HG03457 (cell line): Measurements from ENCODE around the gene ATOH1.

ENCODE experiments used
- ATAC-seq: cut with Tn5 transposase; IDR thresholded peaks from one replicate; pipeline ENCODE4 v1.9.1; 2021; ENCODE audit warnings: moderate number of reproducible peaks; ENCODE audit not compliant: unreplicated experiment

The ATOH1 gene, protein sequence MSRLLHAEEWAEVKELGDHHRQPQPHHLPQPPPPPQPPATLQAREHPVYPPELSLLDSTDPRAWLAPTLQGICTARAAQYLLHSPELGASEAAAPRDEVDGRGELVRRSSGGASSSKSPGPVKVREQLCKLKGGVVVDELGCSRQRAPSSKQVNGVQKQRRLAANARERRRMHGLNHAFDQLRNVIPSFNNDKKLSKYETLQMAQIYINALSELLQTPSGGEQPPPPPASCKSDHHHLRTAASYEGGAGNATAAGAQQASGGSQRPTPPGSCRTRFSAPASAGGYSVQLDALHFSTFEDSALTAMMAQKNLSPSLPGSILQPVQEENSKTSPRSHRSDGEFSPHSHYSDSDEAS

DNA sequence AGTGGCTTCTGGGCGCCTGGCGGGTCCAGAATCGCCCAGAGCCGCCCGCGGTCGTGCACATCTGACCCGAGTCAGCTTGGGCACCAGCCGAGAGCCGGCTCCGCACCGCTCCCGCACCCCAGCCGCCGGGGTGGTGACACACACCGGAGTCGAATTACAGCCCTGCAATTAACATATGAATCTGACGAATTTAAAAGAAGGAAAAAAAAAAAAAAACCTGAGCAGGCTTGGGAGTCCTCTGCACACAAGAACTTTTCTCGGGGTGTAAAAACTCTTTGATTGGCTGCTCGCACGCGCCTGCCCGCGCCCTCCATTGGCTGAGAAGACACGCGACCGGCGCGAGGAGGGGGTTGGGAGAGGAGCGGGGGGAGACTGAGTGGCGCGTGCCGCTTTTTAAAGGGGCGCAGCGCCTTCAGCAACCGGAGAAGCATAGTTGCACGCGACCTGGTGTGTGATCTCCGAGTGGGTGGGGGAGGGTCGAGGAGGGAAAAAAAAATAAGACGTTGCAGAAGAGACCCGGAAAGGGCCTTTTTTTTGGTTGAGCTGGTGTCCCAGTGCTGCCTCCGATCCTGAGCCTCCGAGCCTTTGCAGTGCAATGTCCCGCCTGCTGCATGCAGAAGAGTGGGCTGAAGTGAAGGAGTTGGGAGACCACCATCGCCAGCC is at the start of gene ATOH1:
TSS of gene ATOH1 (plus strand) at position 422 of the 663 bp plus-strand sequence. CDS start at position 596, 174 bp downstream.
- no peak for ATAC-seq

GRCh38 chr4:93779228-93779627 is 49.3 kb upstream of the ATOH1 start:
- no peak for ATAC-seq

DNA sequence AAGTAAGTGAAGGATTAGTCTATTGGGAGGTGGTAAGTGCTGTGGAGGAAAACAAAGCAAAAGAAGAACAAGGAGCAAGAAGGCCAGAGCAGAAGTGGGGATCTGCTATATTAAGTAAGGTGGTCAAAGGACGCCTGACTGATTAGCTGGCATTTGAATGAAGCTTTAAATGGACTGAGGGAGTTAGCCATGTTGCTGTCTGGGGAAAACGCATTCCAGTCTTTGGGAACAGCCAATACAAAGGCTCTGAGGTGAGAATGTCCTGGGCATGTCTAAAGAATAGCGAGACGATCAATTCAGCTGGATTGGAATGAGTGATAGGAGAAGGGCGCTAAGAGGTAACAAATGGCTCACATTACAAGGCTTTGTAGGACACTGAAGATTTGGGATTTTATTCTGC is 48.5 kb upstream of the ATOH1 start:
- no peak for ATAC-seq

DNA sequence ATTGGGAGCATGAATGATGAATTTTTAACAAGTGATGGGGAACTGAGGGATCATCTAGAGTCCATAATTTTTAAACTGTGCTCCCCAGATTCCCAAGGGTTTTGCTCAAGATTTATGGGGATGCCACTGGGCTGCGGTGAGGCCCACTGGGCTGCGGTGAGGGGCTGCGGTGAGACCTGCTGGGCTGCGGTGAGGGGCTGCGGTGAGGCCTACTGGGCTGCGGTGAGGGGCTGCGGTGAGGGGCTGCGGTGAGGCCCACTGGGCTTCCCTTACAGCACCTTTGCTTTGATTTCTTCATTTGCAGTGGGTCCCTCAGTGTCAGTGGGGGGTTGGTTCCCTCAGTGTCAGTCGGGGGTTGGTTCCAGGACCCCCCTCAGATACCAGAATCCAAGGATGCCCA is 47.4 kb upstream of the ATOH1 start:
- no peak for ATAC-seq

DNA sequence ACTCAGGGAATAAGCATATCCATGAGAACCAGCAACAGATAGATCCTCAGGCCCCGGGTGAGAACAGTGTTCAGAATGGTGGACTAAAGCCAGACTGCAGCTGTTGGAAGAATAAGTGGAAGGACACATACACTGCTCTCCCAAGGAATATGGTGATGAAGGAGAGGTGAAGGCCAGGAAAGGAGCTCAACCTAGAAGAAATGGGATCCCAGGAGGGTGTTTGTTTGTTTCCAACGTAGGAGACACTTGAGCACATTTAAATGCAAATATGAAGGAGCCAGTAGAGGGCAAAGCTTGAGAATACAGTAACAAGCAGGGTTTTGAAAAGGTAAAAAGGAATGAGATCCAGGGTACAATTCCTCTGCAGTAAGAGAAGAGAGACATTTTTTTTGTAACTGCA is 42.4 kb upstream of the ATOH1 start:
- no peak for ATAC-seq

DNA sequence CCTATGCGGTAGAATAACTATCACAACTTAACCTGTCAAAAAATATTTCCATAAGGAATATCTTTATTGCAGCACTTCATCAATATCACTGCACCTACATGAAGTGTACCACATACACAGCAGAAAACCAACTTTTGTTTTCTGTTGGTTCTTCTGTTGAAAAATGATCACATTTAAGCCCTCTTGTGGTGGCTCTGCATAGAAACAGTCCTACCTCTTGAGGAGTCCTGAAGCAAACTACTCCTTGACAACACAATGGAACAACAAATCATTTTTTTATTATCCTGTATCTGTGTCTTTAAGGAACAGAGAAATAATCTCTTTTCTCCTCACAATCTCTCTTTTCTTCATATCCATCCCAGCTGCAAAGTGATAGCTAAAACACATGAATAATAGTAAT is 39.8 kb upstream of the ATOH1 start:
- ATAC-seq: no peak

DNA sequence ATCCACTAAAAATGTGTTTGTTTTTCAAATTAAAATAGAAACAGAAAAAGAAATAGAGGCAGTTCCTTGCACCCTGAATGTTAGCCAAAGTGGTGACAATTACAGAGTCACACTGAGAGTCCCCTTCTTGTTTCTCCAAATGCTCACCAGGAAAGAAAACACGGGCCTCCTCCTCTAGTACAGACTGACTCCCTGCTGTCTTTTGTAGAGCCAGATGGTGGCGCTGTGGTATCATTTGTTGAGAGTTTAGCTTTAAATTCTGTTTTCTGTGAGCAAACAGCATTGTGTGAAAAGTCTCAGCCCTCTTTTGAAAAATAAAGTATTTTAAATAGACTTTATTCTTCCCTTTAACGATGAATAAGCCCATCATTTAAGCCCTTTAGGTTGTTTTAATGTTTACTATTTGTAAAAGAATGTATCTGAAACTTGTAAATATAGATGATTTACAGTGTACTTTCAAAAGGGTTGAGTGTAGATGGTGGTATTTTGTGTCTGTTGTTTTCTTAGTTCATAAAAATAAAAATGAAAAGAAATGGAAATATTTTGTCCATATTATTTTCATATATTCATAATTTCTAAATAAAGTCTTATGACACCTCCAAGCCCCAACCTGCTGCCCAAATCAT is 36.9 kb upstream of the ATOH1 start:
- ATAC-seq: peak; percentile 81

DNA sequence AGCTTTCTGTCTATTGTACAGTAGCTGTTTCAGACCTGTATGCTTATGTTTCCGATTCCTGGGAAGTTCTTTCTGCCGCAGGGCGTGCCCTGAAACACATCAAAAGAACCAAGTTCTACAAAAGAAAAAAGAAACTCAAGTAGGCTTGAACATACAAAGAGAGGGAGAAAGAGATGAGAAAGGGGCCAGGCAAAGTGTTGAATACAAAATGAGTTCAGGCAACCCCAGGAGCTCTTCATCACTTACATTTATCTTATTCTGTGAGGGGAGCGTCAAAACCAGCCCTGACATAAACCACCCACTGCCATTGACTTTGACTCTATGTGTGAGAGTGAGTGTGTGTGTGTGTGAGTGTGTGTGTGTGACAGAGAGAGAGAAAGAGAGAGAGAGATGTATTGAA is 26.5 kb upstream of the ATOH1 start:
- no peak for ATAC-seq

GRCh38 chr4:93809773-93810172 is 18.8 kb upstream of the ATOH1 start:
- ATAC-seq: no peak

- ATAC-seq: no peak
These were observed 18.1 kb upstream of the ATOH1 start for GRCh38 chr4:93810340-93810992.

DNA sequence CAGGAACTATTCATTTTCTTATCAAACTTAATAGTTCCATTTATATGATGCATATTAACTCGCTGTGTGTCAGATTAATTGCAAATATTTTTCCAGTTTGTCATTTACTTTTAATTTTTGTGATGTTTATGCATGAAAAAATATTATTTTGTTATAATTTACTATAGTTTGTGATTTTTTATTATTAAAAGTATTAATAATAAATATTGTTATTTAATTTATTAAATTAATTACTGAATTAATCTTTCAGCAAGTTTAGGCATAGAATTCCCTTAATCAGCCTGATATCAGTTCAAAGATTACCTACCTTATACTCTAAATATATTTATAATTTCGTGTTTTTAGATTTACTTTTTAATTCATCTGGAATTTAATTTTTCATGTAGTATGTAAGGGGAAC is 15.5 kb upstream of the ATOH1 start:
- no peak for ATAC-seq

DNA sequence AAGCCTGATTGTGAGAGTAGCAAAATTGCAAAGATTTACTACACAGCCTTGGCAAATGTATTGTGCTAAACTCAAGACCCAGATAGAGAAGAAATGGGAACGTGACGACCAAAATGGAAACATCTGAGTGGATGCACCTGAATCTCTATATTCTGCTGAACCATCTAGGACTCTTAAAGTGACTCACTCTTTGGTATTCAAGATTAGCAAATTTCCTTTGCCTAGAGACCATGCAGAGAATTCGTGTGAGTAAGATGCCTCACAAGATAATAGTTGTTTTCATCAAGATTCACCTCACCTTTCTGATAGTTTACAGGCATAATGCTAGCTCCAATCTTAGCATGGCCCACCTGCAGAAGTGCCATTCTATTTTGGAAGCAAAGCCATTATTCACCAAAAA is 14.4 kb upstream of the ATOH1 start:
- ATAC-seq: no peak

DNA sequence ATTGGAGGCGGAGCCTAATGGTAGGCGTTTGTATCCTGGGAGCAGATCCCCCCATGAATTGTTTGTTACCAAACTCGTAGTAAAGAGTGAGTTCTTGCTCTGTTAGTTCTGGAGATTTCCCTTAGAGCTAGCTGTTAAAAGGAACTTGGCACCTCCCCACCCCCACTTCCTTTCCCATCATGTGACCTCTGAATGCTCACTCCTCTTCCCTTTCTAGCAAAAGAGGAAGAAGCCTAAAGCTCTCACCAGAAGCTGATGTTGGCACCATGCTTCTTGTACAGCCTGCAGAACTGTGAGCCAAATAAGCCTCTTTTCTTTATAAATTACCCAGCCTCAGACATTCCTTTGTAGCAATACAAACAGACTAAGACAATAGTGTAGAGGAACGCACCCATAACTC is 13.8 kb upstream of the ATOH1 start:
- ATAC-seq: no peak

DNA sequence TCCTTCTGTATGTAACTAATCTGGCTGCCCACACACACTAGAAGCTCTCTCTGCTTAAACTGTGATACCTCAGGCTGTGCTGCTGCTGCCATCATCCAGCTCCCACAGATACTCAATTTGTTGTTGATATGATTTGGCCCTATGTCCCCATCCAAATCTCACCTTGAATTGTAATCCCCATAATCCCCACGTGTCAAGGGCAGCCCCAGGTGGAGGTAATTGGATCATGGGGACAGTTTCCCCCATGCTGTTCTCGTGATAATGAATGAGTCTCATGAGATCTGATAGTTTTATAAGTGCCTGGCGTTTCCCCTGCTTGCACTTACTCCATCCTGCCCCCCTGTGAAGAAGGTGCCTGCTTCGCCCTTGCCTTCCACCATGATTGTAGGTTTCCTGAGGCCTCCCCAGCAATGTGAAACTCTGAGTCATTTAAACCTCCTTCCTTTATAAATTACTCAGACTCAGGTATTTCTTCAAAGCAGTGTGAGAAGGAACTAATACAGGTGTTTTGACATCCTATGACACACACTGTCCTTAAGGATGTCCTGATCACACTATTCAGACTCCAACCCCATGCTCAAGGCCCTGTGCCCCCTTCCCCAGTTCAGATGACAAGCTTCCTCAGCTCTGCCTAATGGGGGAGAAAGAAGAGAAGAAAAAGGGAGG is 2.9 kb upstream of the ATOH1 start:
- ATAC-seq: no peak

GRCh38 chr4:93827272-93827947 is 1.1 kb upstream of the ATOH1 start:
- no peak for ATAC-seq

DNA sequence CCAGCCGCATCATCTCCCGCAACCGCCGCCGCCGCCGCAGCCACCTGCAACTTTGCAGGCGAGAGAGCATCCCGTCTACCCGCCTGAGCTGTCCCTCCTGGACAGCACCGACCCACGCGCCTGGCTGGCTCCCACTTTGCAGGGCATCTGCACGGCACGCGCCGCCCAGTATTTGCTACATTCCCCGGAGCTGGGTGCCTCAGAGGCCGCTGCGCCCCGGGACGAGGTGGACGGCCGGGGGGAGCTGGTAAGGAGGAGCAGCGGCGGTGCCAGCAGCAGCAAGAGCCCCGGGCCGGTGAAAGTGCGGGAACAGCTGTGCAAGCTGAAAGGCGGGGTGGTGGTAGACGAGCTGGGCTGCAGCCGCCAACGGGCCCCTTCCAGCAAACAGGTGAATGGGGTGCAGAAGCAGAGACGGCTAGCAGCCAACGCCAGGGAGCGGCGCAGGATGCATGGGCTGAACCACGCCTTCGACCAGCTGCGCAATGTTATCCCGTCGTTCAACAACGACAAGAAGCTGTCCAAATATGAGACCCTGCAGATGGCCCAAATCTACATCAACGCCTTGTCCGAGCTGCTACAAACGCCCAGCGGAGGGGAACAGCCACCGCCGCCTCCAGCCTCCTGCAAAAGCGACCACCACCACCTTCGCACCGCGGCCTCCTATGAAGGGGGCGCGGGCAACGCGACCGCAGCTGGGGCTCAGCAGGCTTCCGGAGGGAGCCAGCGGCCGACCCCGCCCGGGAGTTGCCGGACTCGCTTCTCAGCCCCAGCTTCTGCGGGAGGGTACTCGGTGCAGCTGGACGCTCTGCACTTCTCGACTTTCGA is 654 bp downstream of the ATOH1 start:
- ATAC-seq: no peak

DNA sequence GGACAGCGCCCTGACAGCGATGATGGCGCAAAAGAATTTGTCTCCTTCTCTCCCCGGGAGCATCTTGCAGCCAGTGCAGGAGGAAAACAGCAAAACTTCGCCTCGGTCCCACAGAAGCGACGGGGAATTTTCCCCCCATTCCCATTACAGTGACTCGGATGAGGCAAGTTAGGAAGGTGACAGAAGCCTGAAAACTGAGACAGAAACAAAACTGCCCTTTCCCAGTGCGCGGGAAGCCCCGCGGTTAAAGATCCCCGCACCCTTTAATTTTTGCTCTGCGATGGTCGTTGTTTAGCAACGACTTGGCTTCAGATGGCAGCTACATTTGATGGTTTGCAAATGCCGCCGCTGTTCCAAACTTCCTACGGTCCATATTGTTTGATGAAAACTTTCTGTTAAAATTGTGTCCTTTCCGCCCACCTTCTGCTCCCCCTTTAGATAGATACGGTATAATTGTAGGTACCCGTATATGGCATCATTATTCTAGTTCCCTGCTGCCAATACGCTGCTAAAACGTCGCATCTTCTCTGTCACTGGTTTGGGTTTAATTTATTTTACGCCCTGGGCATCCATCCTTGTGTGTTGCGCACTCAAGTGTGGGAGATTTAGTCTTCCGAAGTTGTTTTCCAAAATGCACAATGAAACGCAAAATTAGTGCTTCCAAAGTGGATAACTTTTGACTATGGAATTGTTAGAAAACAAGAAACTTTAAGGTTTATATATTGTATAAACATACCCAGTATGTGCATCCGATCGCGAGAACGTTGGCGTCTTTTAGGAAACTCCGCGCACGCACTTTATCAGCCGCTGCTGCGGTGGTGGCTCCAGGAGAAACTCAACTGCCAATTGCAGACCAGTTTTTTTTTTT is 1.5 kb downstream of the ATOH1 start:
- no peak for ATAC-seq

DNA sequence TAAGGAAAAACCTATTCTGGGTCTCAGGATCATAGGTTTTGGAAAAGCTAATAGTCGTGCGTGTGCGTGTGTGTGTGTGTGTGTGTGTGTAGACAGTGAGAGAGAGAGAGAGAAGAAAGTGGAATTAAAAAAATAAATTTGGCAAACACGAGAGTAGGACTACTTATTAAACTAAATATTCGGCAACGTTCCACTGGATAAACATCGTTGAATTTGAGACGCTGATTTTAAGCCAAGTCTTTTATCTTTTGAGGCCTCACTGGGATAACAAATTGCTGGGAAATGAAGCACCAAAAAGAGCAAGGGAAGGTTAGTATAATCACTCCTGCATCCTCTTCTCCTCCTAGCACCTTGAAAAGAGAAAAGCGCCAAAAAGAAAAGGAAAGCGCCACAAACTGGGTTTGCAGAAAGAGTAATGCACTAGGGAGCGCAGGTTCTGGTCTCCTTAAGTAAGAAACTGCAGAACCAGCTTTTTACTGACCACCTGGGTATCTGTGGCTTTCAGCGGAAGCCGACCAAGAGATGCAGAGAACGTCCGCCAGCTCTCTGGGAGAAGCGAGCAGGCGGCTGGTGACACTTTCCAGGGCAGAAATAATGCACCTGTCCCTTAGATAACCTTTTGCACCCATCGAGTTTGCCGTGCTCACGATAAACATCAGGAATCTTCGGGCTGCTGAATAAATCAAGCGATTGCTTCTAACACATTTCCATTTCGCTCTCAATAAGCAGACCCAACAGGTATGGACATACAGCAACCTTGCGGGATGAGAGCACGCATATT is 3.4 kb downstream of the ATOH1 start:
- ATAC-seq: no peak
